GM10266 (cell line): Measurements from ENCODE around the gene MS4A18.
A peak's percentile ranks its signal among the peaks of the same experiment; 100 is the strongest.
"Not testable (repeated sequence)": the region's sequence is repeated elsewhere in the genome, so short reads cannot be mapped to it uniquely, and the experiment has no call there.

Source experiments
- DNase-seq: peaks from one replicate; pipeline ENCODE4 v3.0.0; 2012; ENCODE audit errors: extremely low spot score
- TF ChIP-seq, protein P1 (sequence below): IDR thresholded peaks from 2 replicates; pipeline ENCODE4 v1.5.1; 2012; ENCODE audit warnings: mild to moderate bottlenecking, low read depth; ENCODE audit not compliant: control insufficient read depth, insufficient read depth; ENCODE audit errors: missing control alignments

Gene MS4A18

GRCh38 chr11:60700689-60701468 lies 23.6 kb upstream of the MS4A18 start:
- DNase-seq = peak; percentile 51
- TF ChIP-seq, protein P1, sequence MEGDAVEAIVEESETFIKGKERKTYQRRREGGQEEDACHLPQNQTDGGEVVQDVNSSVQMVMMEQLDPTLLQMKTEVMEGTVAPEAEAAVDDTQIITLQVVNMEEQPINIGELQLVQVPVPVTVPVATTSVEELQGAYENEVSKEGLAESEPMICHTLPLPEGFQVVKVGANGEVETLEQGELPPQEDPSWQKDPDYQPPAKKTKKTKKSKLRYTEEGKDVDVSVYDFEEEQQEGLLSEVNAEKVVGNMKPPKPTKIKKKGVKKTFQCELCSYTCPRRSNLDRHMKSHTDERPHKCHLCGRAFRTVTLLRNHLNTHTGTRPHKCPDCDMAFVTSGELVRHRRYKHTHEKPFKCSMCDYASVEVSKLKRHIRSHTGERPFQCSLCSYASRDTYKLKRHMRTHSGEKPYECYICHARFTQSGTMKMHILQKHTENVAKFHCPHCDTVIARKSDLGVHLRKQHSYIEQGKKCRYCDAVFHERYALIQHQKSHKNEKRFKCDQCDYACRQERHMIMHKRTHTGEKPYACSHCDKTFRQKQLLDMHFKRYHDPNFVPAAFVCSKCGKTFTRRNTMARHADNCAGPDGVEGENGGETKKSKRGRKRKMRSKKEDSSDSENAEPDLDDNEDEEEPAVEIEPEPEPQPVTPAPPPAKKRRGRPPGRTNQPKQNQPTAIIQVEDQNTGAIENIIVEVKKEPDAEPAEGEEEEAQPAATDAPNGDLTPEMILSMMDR = peak; percentile 45

- DNase-seq = no peak
- TF ChIP-seq, protein P1 = no peak
Observed at GRCh38 chr11:60701469-60701818, 23.1 kb upstream of the MS4A18 start.

DNA sequence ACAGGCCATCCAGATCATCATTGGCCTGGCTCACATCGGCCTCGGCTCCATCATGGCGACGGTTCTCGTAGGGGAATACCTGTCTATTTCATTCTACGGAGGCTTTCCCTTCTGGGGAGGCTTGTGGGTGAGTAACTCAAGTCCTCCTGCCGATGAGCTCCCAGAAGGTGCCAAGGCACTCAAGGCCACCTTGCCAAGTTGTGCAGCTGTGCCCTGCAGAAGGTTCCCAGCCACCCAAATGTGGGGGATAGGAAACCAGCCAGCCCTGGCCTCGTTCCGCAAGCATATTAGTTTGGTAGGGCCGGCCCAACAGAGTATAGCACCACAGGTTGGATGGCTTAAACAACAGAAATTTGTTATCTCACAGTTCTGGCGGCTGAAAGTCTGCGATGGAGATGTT lies 21.1 kb upstream of the MS4A18 start:
- TF ChIP-seq, protein P1 = no peak
- no peak for DNase-seq

GRCh38 chr11:60705895-60706294 lies 18.6 kb upstream of the MS4A18 start:
- DNase-seq = no peak
- TF ChIP-seq, protein P1 = no peak

DNA sequence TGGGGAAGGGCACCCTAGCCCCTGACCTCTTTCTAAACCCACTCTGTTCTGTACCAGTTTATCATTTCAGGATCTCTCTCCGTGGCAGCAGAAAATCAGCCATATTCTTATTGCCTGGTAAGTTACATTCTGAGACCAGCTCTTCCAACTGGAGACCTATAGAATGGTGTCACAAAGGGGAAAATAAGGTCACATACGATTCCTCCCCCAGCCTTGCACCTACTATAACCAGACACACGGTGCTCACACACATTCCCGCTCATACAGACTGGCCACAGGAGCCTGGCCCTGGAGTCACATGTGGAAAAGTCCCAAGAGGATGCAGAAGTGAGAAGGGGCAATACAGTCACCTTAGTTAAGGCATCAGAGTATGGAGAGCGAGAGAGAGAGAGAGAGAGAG lies 17.6 kb upstream of the MS4A18 start:
- DNase-seq = no peak
- TF ChIP-seq, protein P1 = no peak

DNA sequence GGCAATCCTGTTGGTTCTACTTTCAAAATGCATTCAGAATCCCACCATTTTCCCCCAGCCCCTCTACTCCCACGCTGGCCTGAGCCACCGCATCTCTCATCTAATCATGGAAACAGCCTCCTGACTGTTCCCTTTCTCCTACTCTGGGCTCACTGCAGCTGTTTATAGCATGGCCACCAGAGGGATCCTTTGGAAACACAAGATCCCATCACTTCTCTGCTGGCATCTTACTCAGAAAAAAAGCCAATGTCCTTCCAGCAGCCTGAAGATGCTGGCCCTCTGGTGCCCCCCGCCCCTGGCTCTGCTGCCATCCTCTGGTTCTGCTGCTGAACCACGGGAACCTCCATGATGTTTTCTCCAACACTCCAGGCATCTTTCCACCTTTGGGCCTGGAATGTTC lies 14.0 kb upstream of the MS4A18 start:
- TF ChIP-seq, protein P1 = no peak
- DNase-seq = no peak

GRCh38 chr11:60711276-60711675 lies 13.2 kb upstream of the MS4A18 start:
- TF ChIP-seq, protein P1 = no peak
- DNase-seq = no peak

- not testable (repeated sequence) for DNase-seq
Observed at GRCh38 chr11:60713423-60713822, 11.1 kb upstream of the MS4A18 start.
